GM12878 (cell line): ENCODE data around the gene DNAJB6. TPM values are rescaled to one million over a fixed set of nuclear protein-coding genes. Genes with fewer than 3 reads are reported as not detected.

Experiments
- ATAC-seq: fragments of 200-7000 bp; cut with Tn5 transposase; 3 replicates; pipeline ENCODE4 v1.9.1; 2020; ENCODE audit warnings: mild to moderate bottlenecking, moderate library complexity
- BruUV-seq: library from RNA; stranded (reverse); fragments of 400-500 nt; replicated peaks from 2 replicates; lab custom pipeline; 2021; lab: Mats Ljungman, UMichigan
- CTCF ChIA-PET: fragments of 300-600 bp; sonication (Branson Sonifier 250); formaldehyde crosslinking; extraction: SDS; loops from one replicate; lab custom pipeline; 2021; ENCODE audit warnings: inconsistent platforms; lab: Yijun Ruan, JAX
- POLR2A ChIA-PET: fragments of 350-600 bp; formaldehyde crosslinking; extraction: SDS; loops from one replicate; lab custom pipeline; 2021; ENCODE audit warnings: inconsistent platforms; lab: Charles Lee
- RAD21 ChIA-PET: fragments of 300-600 bp; sonication (Branson Sonifier 250); formaldehyde crosslinking; loops from one replicate; lab custom pipeline; 2023; ENCODE audit warnings: antibody characterized with exemption; ENCODE audit not compliant: unreplicated experiment; lab: Charles Lee
- SMC1A ChIA-PET: fragments of 300-600 bp; sonication (Branson Sonifier 250); formaldehyde crosslinking; loops from one replicate; lab custom pipeline; 2023; ENCODE audit not compliant: unreplicated experiment, uncharacterized antibody; lab: Charles Lee
- DNase-seq: peaks from one replicate; pipeline ENCODE4 v3.0.0-alpha.2; 2011; ENCODE audit warnings: low read depth, low spot score
- FAIRE-seq: peaks from 3 replicates; lab custom pipeline; 2011; peaks lifted over from hg19 to GRCh38; lab: Jason Lieb, UNC
- H2AFZ ChIP-seq: 2 replicates; pipeline ENCODE4 v1.6.0; 2011; ENCODE audit warnings: low read depth, low read length, control low read depth; ENCODE audit not compliant: control insufficient read depth
- H3K27ac ChIP-seq: 2 replicates; pipeline ENCODE4 v1.5.1; 2011; ENCODE audit warnings: control low read depth; ENCODE audit not compliant: control insufficient read depth, insufficient read depth
- H3K27me3 ChIP-seq, 2 experiments: replicated peaks in 1 of 2; 2 replicates each; pipeline versions ENCODE4 v1.6.0 to v1.6.1; 2011; ENCODE audit warnings: low read length in 1 of 2; ENCODE audit not compliant: control insufficient read depth in 2 of 2, insufficient read depth in 2 of 2
- H3K36me3 ChIP-seq, 2 experiments: 2 replicates each; pipeline ENCODE4 v1.5.1; 2011; ENCODE audit warnings: low read length in 1 of 2; ENCODE audit not compliant: control insufficient read depth in 2 of 2, insufficient read depth in 2 of 2
- H3K4me1 ChIP-seq: 2 replicates; pipeline ENCODE4 v1.6.1; 2011; ENCODE audit warnings: mild to moderate bottlenecking, low read length, moderate library complexity, mixed read lengths; ENCODE audit not compliant: control insufficient read depth, insufficient read depth
- H3K4me2 ChIP-seq: 2 replicates; pipeline ENCODE4 v1.6.0; 2011; ENCODE audit warnings: control low read depth; ENCODE audit not compliant: control insufficient read depth, insufficient read depth
- H3K4me3 ChIP-seq: fragments of 200-600 bp; sonication (generic); 2 replicates; pipeline ENCODE4 v1.5.1; 2016
- H3K79me2 ChIP-seq: 2 replicates; pipeline ENCODE4 v1.6.0; 2011; ENCODE audit warnings: low read length; ENCODE audit not compliant: control insufficient read depth, insufficient read depth
- H3K9ac ChIP-seq: 2 replicates; pipeline ENCODE4 v1.8.0; 2011; ENCODE audit warnings: low read length, control low read depth, mixed read lengths; ENCODE audit not compliant: control insufficient read depth, insufficient read depth
- H3K9me3 ChIP-seq: replicated peaks from 3 replicates; pipeline ENCODE4 v1.5.1; 2011; ENCODE audit warnings: mild to moderate bottlenecking, low read length; ENCODE audit not compliant: control insufficient read depth, insufficient read depth
- H4K20me1 ChIP-seq: 2 replicates; pipeline ENCODE4 v1.6.0; 2011; ENCODE audit not compliant: control insufficient read depth, insufficient read depth
- DPF2 ChIP-seq: fragments of 450-650 bp; IDR thresholded peaks from 2 replicates; pipeline ENCODE4 v1.6.1; 2017; ENCODE audit warnings: mild to moderate bottlenecking
- HDGF ChIP-seq: fragments of 450-650 bp; IDR thresholded peaks from 2 replicates; pipeline ENCODE4 v1.6.1; 2016; ENCODE audit warnings: antibody characterized with exemption
- IRF5 ChIP-seq: fragments of 450-650 bp; IDR thresholded peaks from 2 replicates; pipeline ENCODE4 v1.6.1; 2017; ENCODE audit warnings: borderline replicate concordance
- NBN ChIP-seq: fragments of 450-650 bp; IDR thresholded peaks from 2 replicates; pipeline ENCODE4 v1.6.1; 2016
- NRF1 ChIP-seq: conservative IDR thresholded peaks from 2 replicates; pipeline ENCODE4 v1.6.1; 2011; ENCODE audit warnings: mild to moderate bottlenecking, low read depth, low read length, improper control_type of control experiment
- PKNOX1 ChIP-seq: fragments of 450-650 bp; IDR thresholded peaks from 2 replicates; pipeline ENCODE4 v1.6.1; 2016; ENCODE audit warnings: mild to moderate bottlenecking
- WGBS: methylation state at CpG from one replicate; pipeline ENCODE4 v1.1.6; 2016; ENCODE audit warnings: low lambda C conversion rate; ENCODE audit not compliant: insufficient replicate concordance, insufficient coverage; ENCODE audit errors: missing lambda C conversion rate; 5-methylcytosine and 5-hydroxymethylcytosine counted together
- in situ Hi-C: fragments of 300-500 bp; cut with MboI; formaldehyde crosslinking; loops from 9 replicates; pipeline ENCODE4 v1.14.3; 2018; ENCODE audit warnings: mixed read lengths
- intact Hi-C: fragments of 100-400 bp; cut with micrococcal nuclease; formaldehyde crosslinking; loops from one replicate; pipeline ENCODE4 v1.14.2; 2022; ENCODE audit not compliant: unreplicated experiment
- polyA plus RNA-seq, 11 experiments: library from polyadenylated mRNA; depleted of rRNA in 4 of 11; unstranded in 6 of 11; stranded (reverse) in 5 of 11; fragments of >200 nt; fragmentation: Nextera tagmentation in 4 of 11; fragmentation: Illumina TruSeq in 1 of 11; extraction: Ambion mirVana in 4 of 11; extraction: Trizol in 1 of 11; gene quantifications; 1 replicate in 1 of 11; 2 replicates in 10 of 11; pipeline versions ENCODE4 v1.2.1 to v1.2.3, GENCODE V29; 2011 to 2016; ENCODE audit warnings: inconsistent platforms in 2 of 11, missing spikeins in 2 of 11, low read depth in 1 of 11
- total RNA-seq, 4 experiments: library from RNA; depleted of rRNA in 3 of 4; stranded (reverse); fragments of >200 nt in 3 of 4; fragmentation: Illumina TruSeq in 1 of 4; extraction: Trizol in 1 of 4; gene quantifications; 2 replicates each; pipeline versions ENCODE4 v1.2.1 to v1.2.3, GENCODE V29; 2013 to 2021

The DNAJB6 gene
- total and polyA plus RNA-seq, 10 of the 15 experiments (the other 5 are each of a cell fraction or from before 2014, with no cell fraction given), result 34.5 to 117 (median 53.1) TPM

- H3K36me3 ChIP-seq, result no peaks in the 10 kb centered on the region
- FAIRE-seq, result no peak
- H3K27me3 ChIP-seq, result no peaks in the 10 kb centered on the region
- no TSS peak for BruUV-seq
- H3K4me1 ChIP-seq, result no peaks in the 10 kb centered on the region
- 57% methylated on average over 16 of the region's 18 CpGs for WGBS
- no peak overlapping the region for H3K27ac ChIP-seq
- ChIA-PET POLR2A (no interaction called here), RAD21 (no interaction called here), SMC1A (no interaction called here), CTCF (no interaction called here)
- H2AFZ ChIP-seq, result no peak overlapping the region
- DNase-seq, result no peak
- H3K4me3 ChIP-seq, result no peak overlapping the region
- no peak for ATAC-seq
- no peaks in the 10 kb centered on the region for H3K9me3 ChIP-seq
- no peak for TF ChIP-seq NRF1
- no peak for TF ChIP-seq IRF5
- no peak for TF ChIP-seq NBN
- TF ChIP-seq PKNOX1, result no peak
- no peak for TF ChIP-seq DPF2
- no peak for TF ChIP-seq HDGF
- no peak overlapping the region for H3K4me2 ChIP-seq
- in situ Hi-C loops, result no loop called here
- H4K20me1 ChIP-seq, result no peaks in the 10 kb centered on the region
- no peaks in the 10 kb centered on the region for H3K79me2 ChIP-seq
- no peak overlapping the region for H3K9ac ChIP-seq
- intact Hi-C loops, result no loop called here
Observed at GRCh38 chr7:157425137-157425731, 88.4 kb downstream of the DNAJB6 start.
